DND-41 (cell line): ENCODE results near the gene RBFOX1.

ENCODE experiments used
- EZH2 ChIP-seq: IDR thresholded peaks from 3 replicates; pipeline ENCODE4 v1.6.1; 2012; ENCODE audit warnings: borderline replicate concordance, low read depth, mild to moderate bottlenecking, moderate library complexity, low read length, inconsistent platforms; ENCODE audit not compliant: severe bottlenecking
- TF ChIP-seq, protein P1 (sequence below): IDR thresholded peaks from 2 replicates; pipeline ENCODE4 v1.5.1; 2012; ENCODE audit warnings: borderline replicate concordance, low read length, moderate library complexity, mild to moderate bottlenecking; ENCODE audit not compliant: poor library complexity, severe bottlenecking; ENCODE audit errors: extremely low read depth

DNA sequence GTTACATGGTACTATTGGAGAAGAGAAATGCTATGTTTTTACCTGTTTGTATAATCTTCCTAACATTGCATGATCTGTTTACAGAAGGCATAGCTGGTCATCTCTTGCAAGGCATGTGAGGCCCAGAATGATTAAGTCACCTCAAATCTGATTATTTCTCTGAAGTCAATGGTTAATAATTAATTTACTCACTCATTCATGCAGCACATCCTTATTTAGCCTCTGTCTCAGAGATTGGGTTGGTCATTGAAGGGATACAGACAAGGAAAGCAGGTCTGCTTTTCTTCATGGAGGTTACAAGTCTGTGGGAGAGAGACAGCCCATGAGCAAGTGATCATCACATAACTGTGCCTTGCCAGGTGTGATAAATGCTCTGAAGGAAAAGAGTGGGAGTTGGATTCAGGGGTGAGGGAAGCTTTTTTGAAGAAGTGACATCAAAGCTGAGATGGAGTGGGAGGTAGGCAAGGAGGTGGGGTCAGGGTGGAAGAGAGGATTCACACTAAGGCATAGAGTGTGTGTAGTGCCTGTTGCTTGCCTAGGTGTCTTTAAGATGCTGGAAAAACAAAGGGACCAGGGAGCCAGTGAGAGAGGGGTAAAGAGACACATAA is 16.3 kb upstream of the RBFOX1 start:
- TF ChIP-seq, protein P1, sequence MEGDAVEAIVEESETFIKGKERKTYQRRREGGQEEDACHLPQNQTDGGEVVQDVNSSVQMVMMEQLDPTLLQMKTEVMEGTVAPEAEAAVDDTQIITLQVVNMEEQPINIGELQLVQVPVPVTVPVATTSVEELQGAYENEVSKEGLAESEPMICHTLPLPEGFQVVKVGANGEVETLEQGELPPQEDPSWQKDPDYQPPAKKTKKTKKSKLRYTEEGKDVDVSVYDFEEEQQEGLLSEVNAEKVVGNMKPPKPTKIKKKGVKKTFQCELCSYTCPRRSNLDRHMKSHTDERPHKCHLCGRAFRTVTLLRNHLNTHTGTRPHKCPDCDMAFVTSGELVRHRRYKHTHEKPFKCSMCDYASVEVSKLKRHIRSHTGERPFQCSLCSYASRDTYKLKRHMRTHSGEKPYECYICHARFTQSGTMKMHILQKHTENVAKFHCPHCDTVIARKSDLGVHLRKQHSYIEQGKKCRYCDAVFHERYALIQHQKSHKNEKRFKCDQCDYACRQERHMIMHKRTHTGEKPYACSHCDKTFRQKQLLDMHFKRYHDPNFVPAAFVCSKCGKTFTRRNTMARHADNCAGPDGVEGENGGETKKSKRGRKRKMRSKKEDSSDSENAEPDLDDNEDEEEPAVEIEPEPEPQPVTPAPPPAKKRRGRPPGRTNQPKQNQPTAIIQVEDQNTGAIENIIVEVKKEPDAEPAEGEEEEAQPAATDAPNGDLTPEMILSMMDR = no peak
- TF ChIP-seq EZH2 = no peak
